Measurements from ENCODE around the gene SGCA. TPM values are rescaled to one million over a fixed set of nuclear protein-coding genes. Genes with fewer than 3 reads are reported as not detected.

The SGCA gene
- total and polyA plus RNA-seq, 2 of the 13 experiments (the other 11 are each of a cell fraction or from before 2014, with no cell fraction given) = not detected

- TF ChIP-seq ZNF276 (CRISPR knock-in tag; IDR thresholded peaks at IDR 0.05; ENCODE audit: low read depth) = no peak
- TF ChIP-seq, protein P1, sequence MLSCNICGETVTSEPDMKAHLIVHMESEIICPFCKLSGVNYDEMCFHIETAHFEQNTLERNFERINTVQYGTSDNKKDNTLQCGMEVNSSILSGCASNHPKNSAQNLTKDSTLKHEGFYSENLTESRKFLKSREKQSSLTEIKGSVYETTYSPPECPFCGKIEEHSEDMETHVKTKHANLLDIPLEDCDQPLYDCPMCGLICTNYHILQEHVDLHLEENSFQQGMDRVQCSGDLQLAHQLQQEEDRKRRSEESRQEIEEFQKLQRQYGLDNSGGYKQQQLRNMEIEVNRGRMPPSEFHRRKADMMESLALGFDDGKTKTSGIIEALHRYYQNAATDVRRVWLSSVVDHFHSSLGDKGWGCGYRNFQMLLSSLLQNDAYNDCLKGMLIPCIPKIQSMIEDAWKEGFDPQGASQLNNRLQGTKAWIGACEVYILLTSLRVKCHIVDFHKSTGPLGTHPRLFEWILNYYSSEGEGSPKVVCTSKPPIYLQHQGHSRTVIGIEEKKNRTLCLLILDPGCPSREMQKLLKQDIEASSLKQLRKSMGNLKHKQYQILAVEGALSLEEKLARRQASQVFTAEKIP (CRISPR knock-in tag; IDR thresholded peaks at IDR 0.05; ENCODE audit: borderline replicate concordance) = no peak
- TF ChIP-seq E2F1 (CRISPR knock-in tag; IDR thresholded peaks at IDR 0.05) = no peak
- no peak for TF ChIP-seq TARDBP (CRISPR knock-in tag; IDR thresholded peaks at IDR 0.05)
- TF ChIP-seq, protein P2, sequence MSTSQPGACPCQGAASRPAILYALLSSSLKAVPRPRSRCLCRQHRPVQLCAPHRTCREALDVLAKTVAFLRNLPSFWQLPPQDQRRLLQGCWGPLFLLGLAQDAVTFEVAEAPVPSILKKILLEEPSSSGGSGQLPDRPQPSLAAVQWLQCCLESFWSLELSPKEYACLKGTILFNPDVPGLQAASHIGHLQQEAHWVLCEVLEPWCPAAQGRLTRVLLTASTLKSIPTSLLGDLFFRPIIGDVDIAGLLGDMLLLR (CRISPR knock-in tag; IDR thresholded peaks at IDR 0.05) = no peak
- no peak for TF ChIP-seq ZFP1 (CRISPR knock-in tag; IDR thresholded peaks at IDR 0.05)
- TF ChIP-seq MLX (CRISPR knock-in tag; IDR thresholded peaks at IDR 0.05) = no peak
- TF ChIP-seq ZNF747 (CRISPR knock-in tag; IDR thresholded peaks at IDR 0.05; ENCODE audit: borderline replicate concordance) = no peak
- TF ChIP-seq, protein P3, sequence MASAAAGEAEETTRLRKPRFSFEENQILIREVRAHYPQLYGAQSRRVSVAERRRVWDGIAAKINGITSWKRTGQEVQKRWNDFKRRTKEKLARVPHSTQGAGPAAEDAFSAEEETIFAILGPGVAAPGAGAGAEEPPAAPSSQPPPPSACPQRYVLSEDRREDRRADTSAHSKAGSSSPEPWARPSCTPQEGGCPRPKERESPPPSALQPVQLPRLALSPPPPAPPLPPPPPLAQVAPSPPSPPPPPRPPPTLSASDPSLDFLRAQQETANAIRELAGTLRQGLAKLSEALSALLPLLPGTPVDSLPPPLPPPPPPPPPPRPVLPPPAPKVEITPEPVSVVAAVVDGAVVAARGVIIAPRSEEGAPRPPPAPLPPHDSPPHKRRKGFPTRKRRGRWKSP (CRISPR knock-in tag; IDR thresholded peaks at IDR 0.05) = no peak
- TF ChIP-seq HNRNPH1 (optimal IDR thresholded peaks at IDR 0.05; ENCODE audit: low read depth, low read length) = no peak
- no peak for TF ChIP-seq IRX3 (CRISPR knock-in tag; IDR thresholded peaks at IDR 0.05; ENCODE audit: borderline replicate concordance, low read depth)
- no peak for TF ChIP-seq MEF2D (CRISPR knock-in tag; IDR thresholded peaks at IDR 0.05)
- no peak for TF ChIP-seq RCOR2 (CRISPR knock-in tag; IDR thresholded peaks at IDR 0.05)
- peak; percentile 52; the same call in 1 of the 2 replicates for TF ChIP-seq HINFP (CRISPR knock-in tag; IDR thresholded peaks at IDR 0.05; ENCODE audit: low read depth)
- no peak for TF ChIP-seq YEATS4 (CRISPR knock-in tag; IDR thresholded peaks at IDR 0.05; ENCODE audit: borderline replicate concordance)
- TF ChIP-seq MLLT10 (CRISPR knock-in tag; IDR thresholded peaks at IDR 0.05) = no peak
- no peak for TF ChIP-seq ATF1 (CRISPR knock-in tag; IDR thresholded peaks at IDR 0.05)
Observed at GRCh38 chr17:50210240-50211225, 44.7 kb downstream of the SGCA start (continued).
